HepG2 (cell line): Measurements from ENCODE around the gene INO80. TPM values are rescaled to one million over a fixed set of nuclear protein-coding genes. Genes with fewer than 3 reads are reported as not detected.
A peak's percentile ranks its signal among the peaks of the same experiment; 100 is the strongest.

Experiments used
- ATAC-seq: fragments of 200-7000 bp; cut with Tn5 transposase; 3 replicates; pipeline ENCODE4 v1.9.1; 2020; ENCODE audit warnings: mild to moderate bottlenecking, moderate library complexity
- BruUV-seq: library from RNA; stranded (reverse); fragments of 400-500 nt; replicated peaks from 2 replicates; lab custom pipeline; 2021; lab: Mats Ljungman, UMichigan
- CTCF ChIA-PET: fragments of 300-600 bp; formaldehyde crosslinking; extraction: SDS; loops from one replicate; lab custom pipeline; 2021; ENCODE audit warnings: low total read pairs, inconsistent platforms, low intra/inter-chr PET ratio; lab: Yijun Ruan, JAX
- POLR2A ChIA-PET: fragments of 350-600 bp; sonication (Branson Sonifier 250); formaldehyde crosslinking; loops from one replicate; lab custom pipeline; 2020; ENCODE audit warnings: antibody characterized with exemption, inconsistent platforms; lab: Yijun Ruan, JAX
- DNase-seq: peaks from one replicate; pipeline ENCODE4 v3.0.0-alpha.2; 2015; ENCODE audit warnings: low spot score
- FAIRE-seq: peaks from 3 replicates; lab custom pipeline; 2011; peaks lifted over from hg19 to GRCh38; lab: Jason Lieb, UNC
- H2AFZ ChIP-seq: one replicate; pipeline ENCODE4 v1.6.1; 2011; ENCODE audit warnings: low read length, inconsistent platforms
- H3K27ac ChIP-seq: fragments of 300-600 bp; 3 replicates; pipeline ENCODE4 v1.8.0; 2011; ENCODE audit warnings: mixed run types, mild to moderate bottlenecking, mixed read lengths, low read length, inconsistent platforms; ENCODE audit not compliant: insufficient read depth; ENCODE audit errors: extremely low read length
- H3K27me3 ChIP-seq, 2 experiments: fragments of 200-600 bp in 1 of 2; 2 replicates in 1 of 2; 3 replicates in 1 of 2; pipeline versions ENCODE4 v1.6.0 to v1.8.0; 2011; ENCODE audit warnings: low read length in 2 of 2, mild to moderate bottlenecking in 2 of 2, moderate library complexity in 2 of 2, inconsistent platforms in 1 of 2; ENCODE audit not compliant: insufficient read depth in 2 of 2, control insufficient read depth in 1 of 2
- H3K36me3 ChIP-seq, 2 experiments: fragments of 200-600 bp in 1 of 2; replicated peaks in 1 of 2; 2 replicates in 1 of 2; 3 replicates in 1 of 2; pipeline versions ENCODE4 v1.5.1 to v1.8.0; 2011; ENCODE audit warnings: low read length in 2 of 2, inconsistent platforms in 1 of 2; ENCODE audit not compliant: insufficient read depth in 2 of 2, control insufficient read depth in 1 of 2
- H3K4me1 ChIP-seq: 2 replicates; pipeline ENCODE4 v1.5.1; 2012; ENCODE audit warnings: low read length, inconsistent platforms; ENCODE audit not compliant: insufficient read depth
- H3K4me2 ChIP-seq: 2 replicates; pipeline ENCODE4 v1.6.0; 2011; ENCODE audit warnings: low read depth, low read length, inconsistent platforms
- H3K4me3 ChIP-seq, 3 experiments: fragments of 200-600 bp in 1 of 3; sonication (generic), shearing (Covaris generic) in 1 of 3; replicated peaks in 1 of 3; 2 replicates each; pipeline ENCODE4 v1.5.1; 2011 to 2016; ENCODE audit warnings: low read length in 3 of 3, inconsistent platforms in 2 of 3, low read depth in 2 of 3, mild to moderate bottlenecking in 2 of 3, control low read depth in 1 of 3, mixed read lengths in 1 of 3; ENCODE audit not compliant: insufficient read depth in 1 of 3
- H3K79me2 ChIP-seq: one replicate; pipeline ENCODE4 v1.6.1; 2011; ENCODE audit warnings: low read length, inconsistent platforms; ENCODE audit not compliant: insufficient read depth
- H3K9ac ChIP-seq: 2 replicates; pipeline ENCODE4 v1.6.0; 2011; ENCODE audit warnings: mild to moderate bottlenecking, low read depth, low read length, inconsistent platforms; ENCODE audit not compliant: insufficient read depth
- H3K9me3 ChIP-seq: 2 replicates; pipeline ENCODE4 v1.5.1; 2012; ENCODE audit warnings: mild to moderate bottlenecking, low read length
- H4K20me1 ChIP-seq: 2 replicates; pipeline ENCODE4 v1.6.0; 2011; ENCODE audit warnings: inconsistent platforms, mild to moderate bottlenecking, low read length, moderate library complexity; ENCODE audit not compliant: insufficient read depth
- CENPBD1 ChIP-seq: sonication (generic); formaldehyde crosslinking; IDR thresholded peaks from 2 replicates; pipeline ENCODE4 v1.8.0; 2022; ENCODE audit warnings: missing genetic modification reagents, low read depth, mild to moderate bottlenecking, borderline replicate concordance
- EEA1 ChIP-seq: sonication (generic); formaldehyde crosslinking; IDR thresholded peaks from 2 replicates; pipeline ENCODE4 v1.5.1; 2020; ENCODE audit warnings: mild to moderate bottlenecking, missing genetic modification reagents, borderline replicate concordance
- HMGXB3 ChIP-seq: sonication (generic); formaldehyde crosslinking; IDR thresholded peaks from 2 replicates; pipeline ENCODE4 v1.4.0; 2020; ENCODE audit warnings: missing genetic modification reagents, borderline replicate concordance
- HNRNPL ChIP-seq: fragments of 200-400 bp; formaldehyde crosslinking; IDR thresholded peaks from 2 replicates; pipeline ENCODE4 v1.6.1; 2017; ENCODE audit warnings: mild to moderate bottlenecking, low read depth, low read length
- HNRNPUL1 ChIP-seq: fragments of 200-400 bp; formaldehyde crosslinking; IDR thresholded peaks from 2 replicates; pipeline ENCODE4 v1.6.1; 2017; ENCODE audit warnings: low read depth, mild to moderate bottlenecking, low read length, moderate library complexity
- MXD1 ChIP-seq: sonication (generic); formaldehyde crosslinking; IDR thresholded peaks from 2 replicates; pipeline ENCODE4 v1.4.0; 2020; ENCODE audit warnings: mild to moderate bottlenecking, missing genetic modification reagents
- NCOA5 ChIP-seq: sonication (generic); formaldehyde crosslinking; IDR thresholded peaks from 2 replicates; pipeline ENCODE4 v1.4.0; 2020; ENCODE audit warnings: missing genetic modification reagents
- NR2F2 ChIP-seq: IDR thresholded peaks from 2 replicates; pipeline ENCODE4 v1.6.1; 2012; ENCODE audit warnings: low read depth, inconsistent platforms, borderline replicate concordance
- RBM39 ChIP-seq: fragments of 200-400 bp; formaldehyde crosslinking; IDR thresholded peaks from one replicate; pipeline ENCODE4 v1.6.1; 2018; ENCODE audit warnings: antibody characterized with exemption, mild to moderate bottlenecking, low read depth, low read length; ENCODE audit not compliant: poor library complexity, severe bottlenecking
- SALL2 ChIP-seq: sonication (generic); formaldehyde crosslinking; IDR thresholded peaks from 2 replicates; pipeline ENCODE4 v1.8.1; 2023; ENCODE audit warnings: mild to moderate bottlenecking, missing genetic modification reagents, inconsistent platforms
- TOE1 ChIP-seq: sonication (generic); formaldehyde crosslinking; IDR thresholded peaks from 2 replicates; pipeline ENCODE4 v1.4.0; 2020; ENCODE audit warnings: mild to moderate bottlenecking, missing genetic modification reagents
- WIZ ChIP-seq: sonication (generic); formaldehyde crosslinking; IDR thresholded peaks from 2 replicates; pipeline ENCODE4 v1.5.1; 2020; ENCODE audit warnings: mild to moderate bottlenecking, missing genetic modification reagents
- XRCC5 ChIP-seq: fragments of 200-400 bp; formaldehyde crosslinking; optimal IDR thresholded peaks from 2 replicates; pipeline ENCODE3; 2017; ENCODE audit warnings: mild to moderate bottlenecking, low read length
- ZNF33B ChIP-seq: sonication (generic); formaldehyde crosslinking; IDR thresholded peaks from 2 replicates; pipeline ENCODE4 v1.5.1; 2020; ENCODE audit warnings: mild to moderate bottlenecking, missing genetic modification reagents
- ZNF367 ChIP-seq: sonication (generic); formaldehyde crosslinking; IDR thresholded peaks from 2 replicates; pipeline ENCODE4 v1.4.0; 2020; ENCODE audit warnings: missing genetic modification reagents, borderline replicate concordance
- ZNF740 ChIP-seq: sonication (generic); formaldehyde crosslinking; IDR thresholded peaks from 2 replicates; pipeline ENCODE4 v1.4.0; 2020; ENCODE audit warnings: missing genetic modification reagents
- ZNF781 ChIP-seq: sonication (generic); formaldehyde crosslinking; IDR thresholded peaks from 2 replicates; pipeline ENCODE4 v1.5.1; 2020; ENCODE audit warnings: borderline replicate concordance, mild to moderate bottlenecking, missing genetic modification reagents; ENCODE audit errors: not compliant biosample characterization
- ZNF784 ChIP-seq: sonication (generic); formaldehyde crosslinking; IDR thresholded peaks from 2 replicates; pipeline ENCODE4 v1.5.1; 2020; ENCODE audit warnings: missing genetic modification reagents, mild to moderate bottlenecking, borderline replicate concordance
- WGBS: methylation state at CpG from one replicate; pipeline ENCODE4 v1.1.6; 2017; ENCODE audit warnings: low lambda C conversion rate; 5-methylcytosine and 5-hydroxymethylcytosine counted together
- in situ Hi-C: cut with HindIII; loops from 2 replicates; pipeline ENCODE4 v1.10.0; 2017; ENCODE audit warnings: low pct_unique_long_range_greater_than_20kb; ENCODE audit not compliant: extremely low pct_ligation_motif_present
- intact Hi-C: fragments of 100-400 bp; cut with micrococcal nuclease; formaldehyde crosslinking; loops from one replicate; pipeline ENCODE4 v1.10.0; 2022; ENCODE audit not compliant: unreplicated experiment
- polyA plus RNA-seq, 8 experiments: library from polyadenylated mRNA; depleted of rRNA in 3 of 8; stranded (reverse) in 7 of 8; unstranded in 1 of 8; fragments of >200 nt; fragmentation: Illumina TruSeq in 4 of 8; extraction: Trizol in 4 of 8; gene quantifications; 2 replicates each; pipeline versions ENCODE4 v1.2.1 to v1.2.3, GENCODE V29; 2011 to 2016; ENCODE audit warnings: low read depth in 4 of 8, missing spikeins in 1 of 8, mixed read lengths in 1 of 8; ENCODE audit not compliant: insufficient read depth in 1 of 8
- total RNA-seq, 5 experiments: library from RNA; depleted of rRNA; stranded (reverse); fragments of >200 nt; fragmentation: Illumina TruSeq; extraction: Trizol; gene quantifications; 2 replicates each; pipeline ENCODE4 v1.2.3, GENCODE V29; 2016; ENCODE audit warnings: low read depth in 1 of 5

Gene INO80
- total and polyA plus RNA-seq, 2 of the 13 experiments (the other 11 are each of a cell fraction or from before 2014, with no cell fraction given): 3.6 to 14.8 TPM

- Histone ChIP-seq H3K9ac (peak overlapping the region; percentile 1; the same call in 1 of the 2 replicates), H3K27ac (peak overlapping the region; percentile 39), H3K4me1 (peaks cover 84% of the 10 kb centered on the region), H3K4me2 (peak overlapping the region; percentile 57), H4K20me1 (no peaks in the 10 kb centered on the region), H3K27me3 (peaks cover 3 to 12% of the 10 kb centered on the region in 2 experiments; a peak in 3 of 5 replicates), H3K9me3 (no peaks in the 10 kb centered on the region), H2AFZ (no peak overlapping the region), H3K4me3 (peak overlapping the region in 1 of 3 experiments; percentile 18; a peak in 1 of 6 replicates), H3K79me2 (no peaks in the 10 kb centered on the region), H3K36me3 (no peaks in the 10 kb centered on the region)
- FAIRE-seq: no peak
- DNase-seq: no peak
- in situ Hi-C loops (no loop called here), intact Hi-C loops (no loop called here)
- BruUV-seq: no TSS peak
- ChIA-PET CTCF (no interaction called here), POLR2A (interaction anchor here (0.9 kb wide), 1 partner anchor 41 kb away, joined by 3 read pairs; no protein-coding TSS in a partner anchor)
- ATAC-seq: no peak
- WGBS: 70% methylated on average over 25 of the region's 31 CpGs
- TF ChIP-seq XRCC5 (no peak), HNRNPUL1 (no peak), NCOA5 (no peak), RBM39 (no peak), SALL2 (CRISPR knock-in tag) (no peak), ZNF740 (CRISPR knock-in tag) (no peak), NR2F2 (no peak), ZNF33B (CRISPR knock-in tag) (0 out of 2 replicates have a peak, but pooled peaks have one; percentile 37), HNRNPL (peak; percentile 46; the same call in 1 of the 2 replicates), ZNF367 (CRISPR knock-in tag) (no peak), ZNF781 (CRISPR knock-in tag) (no peak), ZNF784 (CRISPR knock-in tag) (peak; percentile 77; the same call in 1 of the 2 replicates), MXD1 (CRISPR knock-in tag) (no peak), HMGXB3 (CRISPR knock-in tag) (no peak), TOE1 (CRISPR knock-in tag) (no peak), EEA1 (CRISPR knock-in tag) (0 out of 2 replicates have a peak, but pooled peaks have one; percentile 14), CENPBD1 (no peak), WIZ (no peak)
Observed at GRCh38 chr15:40936234-40936708, 179.8 kb downstream of the INO80 start.
